Fibroblast of skin of right biceps (primary cell): ENCODE data around the gene LPCAT1.
"Not testable (repeated sequence)": the region's sequence is repeated elsewhere in the genome, so short reads cannot be mapped to it uniquely, and the experiment has no call there.

Experiments
- DNase-seq: peaks from one replicate; pipeline ENCODE4 v3.0.0-alpha.2; 2013

Gene LPCAT1

DNA sequence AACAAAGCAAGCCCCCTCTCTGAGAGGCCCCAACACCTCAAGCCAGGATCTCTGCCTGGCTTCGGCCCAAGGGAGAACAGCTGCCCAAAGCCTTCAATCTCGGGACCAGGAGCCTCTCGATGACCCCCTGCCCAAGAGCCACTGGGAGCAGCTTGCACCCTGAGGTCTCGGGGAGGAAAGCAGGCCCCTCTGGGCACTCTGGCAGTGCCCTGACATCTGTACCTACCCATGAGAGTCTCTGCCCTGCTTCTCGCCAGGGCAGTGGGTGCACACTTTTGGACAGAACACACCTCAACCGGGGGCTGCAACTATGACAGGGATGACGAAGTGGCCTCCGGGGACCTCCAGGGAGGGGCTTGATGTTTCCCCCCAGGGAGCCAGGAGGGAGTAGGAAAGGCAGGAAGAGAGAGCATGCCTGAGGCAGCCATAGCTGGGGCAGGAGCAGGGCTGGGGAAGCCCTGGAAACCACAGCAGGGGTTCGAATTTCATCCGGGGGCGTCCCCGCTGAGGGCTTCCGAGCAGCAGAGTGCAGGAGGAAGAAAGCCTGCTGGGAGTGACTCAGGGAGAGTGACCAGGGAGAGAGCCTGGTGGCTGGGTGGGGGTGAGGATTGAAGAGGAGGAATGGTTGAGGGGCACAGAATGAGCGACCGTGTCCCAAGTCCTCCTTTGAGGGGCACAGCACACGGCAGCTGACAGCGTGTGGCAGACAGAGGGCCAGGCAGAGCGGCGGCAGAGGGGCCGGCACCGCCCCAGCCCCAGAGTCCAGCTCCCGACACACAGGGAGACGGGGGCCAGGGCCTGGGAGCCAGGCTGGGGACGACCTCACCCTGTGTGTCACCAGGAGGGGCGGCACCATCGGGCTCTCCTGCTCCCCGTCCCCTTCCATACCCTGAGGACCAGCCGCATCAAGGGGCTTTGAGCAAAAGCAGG, 1.8 kb downstream of the LPCAT1 start:
- DNase-seq: peak; percentile 86

DNA sequence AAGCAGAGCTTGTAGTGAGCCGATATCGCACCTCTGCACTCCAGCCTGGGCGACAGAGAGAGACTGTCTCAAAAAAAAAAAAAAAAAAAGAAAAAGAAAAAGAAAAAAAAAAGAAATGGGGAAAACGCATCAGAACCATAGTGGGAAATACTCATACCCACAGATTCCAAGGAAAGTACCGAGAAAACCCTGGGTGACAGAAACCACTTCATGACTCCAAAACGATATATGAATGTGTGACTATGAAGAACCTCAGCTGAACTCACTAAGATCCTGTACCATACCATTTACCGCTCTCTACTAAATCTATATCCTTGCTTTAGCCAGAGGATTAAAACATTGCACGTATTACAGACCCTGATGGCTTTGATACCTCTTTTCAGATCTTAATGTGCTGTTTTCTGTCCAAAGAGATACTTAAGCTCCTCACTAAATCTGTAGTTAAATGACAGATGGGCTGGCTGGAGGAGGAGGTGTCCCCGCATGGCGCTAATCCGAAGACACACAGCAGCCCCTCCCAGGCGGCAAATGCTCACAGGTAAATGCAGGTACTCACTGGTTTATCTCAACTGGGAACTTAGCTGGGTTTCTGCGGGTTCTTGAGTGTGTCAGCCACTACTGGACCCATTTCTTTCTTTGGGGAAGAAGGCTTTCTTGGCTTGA, 2.8 kb downstream of the LPCAT1 start:
- DNase-seq: no peak

DNA sequence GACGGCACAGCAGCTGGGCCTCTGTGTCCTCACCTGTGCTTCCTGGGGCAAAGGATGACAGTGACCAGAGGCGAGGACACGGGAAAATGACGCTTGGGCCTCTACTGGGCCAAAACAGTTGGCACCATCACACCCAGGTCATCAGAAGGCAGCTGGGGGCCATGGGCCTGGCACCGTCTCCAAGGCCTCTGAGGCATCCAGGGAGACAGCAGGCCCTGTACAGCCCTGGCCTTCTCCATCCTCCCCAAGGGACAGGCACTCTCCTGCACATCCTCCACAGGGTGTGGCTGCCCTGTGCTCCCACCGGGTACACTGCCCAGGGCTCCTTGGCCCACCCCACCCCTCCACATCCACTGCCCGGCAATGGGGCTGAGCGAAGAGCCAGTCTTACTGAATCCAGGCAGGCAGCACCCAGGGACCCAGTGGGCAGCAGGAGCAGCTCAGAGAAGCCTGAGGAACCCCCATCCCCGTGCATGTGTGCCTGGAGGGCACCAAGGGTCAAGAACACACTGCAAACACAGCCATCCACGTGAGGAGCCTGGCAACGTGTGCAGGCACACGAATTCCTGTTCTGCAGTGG, 4.0 kb downstream of the LPCAT1 start:
- no peak for DNase-seq

DNA sequence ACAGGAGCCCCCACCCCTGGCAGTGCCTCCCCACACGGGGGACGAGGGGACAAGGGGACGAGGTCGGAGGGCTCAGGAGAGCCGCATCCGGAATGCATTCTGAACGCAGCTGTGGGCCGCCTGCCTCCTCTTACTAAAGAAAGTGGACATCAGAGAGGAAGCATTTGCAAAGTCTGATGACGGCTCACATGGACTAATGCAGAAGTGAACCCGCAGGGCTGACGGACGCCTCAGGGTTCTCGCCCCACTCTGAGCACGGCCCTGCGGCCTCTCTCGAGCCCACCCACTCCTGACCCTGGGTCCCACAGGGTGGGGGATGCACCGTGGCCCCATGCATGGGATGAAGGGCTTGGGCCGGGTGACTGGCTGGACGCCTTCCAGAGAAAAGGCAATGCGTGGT, 5.9 kb downstream of the LPCAT1 start:
- no peak for DNase-seq

DNA sequence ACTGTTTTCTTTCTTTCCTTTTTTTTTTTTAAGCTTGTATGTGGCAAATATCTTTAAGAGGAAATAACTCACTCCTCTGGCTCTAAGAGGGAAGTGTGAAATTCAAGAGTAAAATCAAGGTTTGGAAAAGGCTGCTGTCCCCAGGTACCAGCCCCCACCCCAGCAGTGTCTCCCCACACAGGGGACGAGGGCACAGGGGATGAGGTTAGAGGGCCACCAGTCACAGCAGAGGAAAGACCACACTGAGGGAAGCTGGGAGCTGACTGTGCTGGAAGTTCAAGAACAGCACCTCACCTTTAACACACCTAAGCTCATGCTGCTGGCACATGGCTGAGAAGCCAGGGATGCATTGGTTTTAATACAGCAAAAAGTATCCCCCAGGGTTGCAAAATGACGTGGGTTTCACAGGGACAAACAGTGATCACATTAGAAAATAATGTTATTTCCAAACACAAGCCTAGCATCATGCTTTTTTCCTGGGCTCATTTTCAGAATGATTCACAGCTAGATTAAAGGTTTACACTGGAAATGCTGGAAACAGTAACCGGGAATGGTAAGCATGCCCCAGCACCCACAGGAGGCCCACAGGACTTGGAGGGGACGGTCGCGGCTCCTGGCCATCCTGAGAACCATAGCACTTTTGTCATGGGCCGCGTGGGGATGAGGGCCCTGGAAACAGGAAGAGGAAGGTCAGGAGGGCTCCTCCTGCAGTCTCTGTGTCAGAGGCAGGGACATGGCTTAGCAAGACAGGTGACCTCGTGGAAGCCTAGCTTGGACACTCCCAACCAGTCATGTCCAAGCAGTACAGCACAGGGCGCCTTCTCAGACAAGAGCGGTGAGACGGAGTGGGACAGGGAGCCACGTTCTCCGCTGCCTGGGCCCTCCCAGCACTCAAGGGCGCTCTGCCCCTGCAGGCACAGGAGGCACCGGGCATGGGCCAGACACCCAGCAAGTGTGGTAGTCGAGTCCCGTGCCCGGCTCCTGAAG, 6.9 kb downstream of the LPCAT1 start:
- DNase-seq: peak; percentile 49

DNA sequence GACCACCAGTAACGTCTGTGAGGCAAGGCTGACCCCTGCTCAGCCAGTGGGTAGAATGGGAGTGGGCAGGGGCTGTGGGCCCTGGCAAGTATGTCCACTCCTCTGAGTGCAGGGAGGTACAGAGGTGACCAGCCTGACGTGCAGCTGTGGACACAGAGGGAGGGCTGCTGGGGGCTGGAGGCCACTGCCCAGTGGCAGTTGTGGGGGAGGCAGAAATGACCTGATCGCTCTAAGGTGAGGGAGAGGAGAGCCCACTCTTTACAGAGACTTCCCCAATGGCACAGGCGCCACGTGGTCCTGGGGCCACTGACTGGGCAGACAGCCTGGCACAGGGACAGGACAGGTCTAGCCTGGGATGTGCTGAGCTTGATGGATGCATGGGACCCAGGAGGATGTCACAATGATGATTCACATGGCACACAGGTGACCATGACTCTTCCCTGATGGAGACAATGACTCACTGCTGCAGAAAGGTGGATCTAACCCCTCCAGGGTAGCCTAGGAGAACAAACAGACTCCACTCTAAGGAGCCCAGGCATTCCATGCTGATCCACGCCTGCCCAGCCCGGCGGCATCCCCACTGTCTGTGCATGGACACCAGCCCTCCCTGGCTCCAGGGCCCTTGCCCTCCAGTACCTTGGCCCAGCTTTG, 7.7 kb downstream of the LPCAT1 start:
- DNase-seq: peak; percentile 30

DNA sequence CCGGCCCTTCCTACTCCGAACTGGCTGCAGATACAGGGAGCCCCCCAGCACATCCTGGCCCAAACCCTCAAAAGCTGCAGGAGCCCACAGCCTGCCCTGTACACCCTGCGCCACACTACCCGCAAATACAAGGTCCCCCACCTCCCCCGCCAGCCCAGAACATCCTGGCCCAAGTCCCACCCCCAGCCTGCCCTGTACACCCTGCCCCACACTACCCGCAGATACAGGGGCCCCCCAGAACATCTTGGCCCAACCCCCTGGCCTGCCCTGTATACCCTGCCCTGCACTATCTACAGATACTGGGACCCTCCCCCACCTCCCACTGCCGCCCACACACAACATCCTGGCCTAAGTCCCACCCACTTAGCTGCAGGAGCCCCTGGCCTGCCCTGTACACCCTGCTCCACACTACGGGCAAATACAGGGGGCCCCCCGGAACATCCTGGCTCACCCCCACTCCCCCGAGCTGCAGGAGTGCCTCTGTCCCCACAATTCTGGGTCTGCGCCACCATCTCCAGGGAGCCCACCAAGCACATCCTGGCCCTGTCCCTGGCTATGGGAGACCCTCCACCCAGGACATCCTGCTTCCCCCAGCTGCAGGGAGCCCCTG, 8.3 kb downstream of the LPCAT1 start:
- no peak for DNase-seq

DNA sequence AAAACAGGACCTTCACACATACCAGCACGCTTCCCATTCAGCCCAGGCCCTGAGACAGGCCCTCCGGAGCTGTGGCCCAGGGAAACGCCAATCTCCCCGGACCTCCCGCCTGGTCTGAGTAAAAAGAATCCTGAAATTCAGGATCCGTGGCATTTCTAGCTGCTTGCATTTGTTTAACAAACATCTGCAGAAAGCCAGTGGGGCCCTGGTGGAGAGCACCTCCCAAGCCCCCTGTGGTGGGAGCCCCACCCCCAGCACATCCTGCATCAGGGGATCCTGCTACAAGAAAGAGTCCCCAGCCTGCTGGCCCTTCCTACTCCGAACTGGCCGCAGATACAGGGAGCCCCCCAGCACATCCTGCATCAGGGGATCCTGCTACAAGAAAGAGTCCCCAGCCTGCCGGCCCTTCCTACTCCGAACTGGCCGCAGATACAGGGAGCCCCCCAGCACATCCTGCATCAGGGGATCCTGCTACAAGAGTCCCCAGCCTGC, 8.9 kb downstream of the LPCAT1 start:
- not testable (repeated sequence) for DNase-seq

DNA sequence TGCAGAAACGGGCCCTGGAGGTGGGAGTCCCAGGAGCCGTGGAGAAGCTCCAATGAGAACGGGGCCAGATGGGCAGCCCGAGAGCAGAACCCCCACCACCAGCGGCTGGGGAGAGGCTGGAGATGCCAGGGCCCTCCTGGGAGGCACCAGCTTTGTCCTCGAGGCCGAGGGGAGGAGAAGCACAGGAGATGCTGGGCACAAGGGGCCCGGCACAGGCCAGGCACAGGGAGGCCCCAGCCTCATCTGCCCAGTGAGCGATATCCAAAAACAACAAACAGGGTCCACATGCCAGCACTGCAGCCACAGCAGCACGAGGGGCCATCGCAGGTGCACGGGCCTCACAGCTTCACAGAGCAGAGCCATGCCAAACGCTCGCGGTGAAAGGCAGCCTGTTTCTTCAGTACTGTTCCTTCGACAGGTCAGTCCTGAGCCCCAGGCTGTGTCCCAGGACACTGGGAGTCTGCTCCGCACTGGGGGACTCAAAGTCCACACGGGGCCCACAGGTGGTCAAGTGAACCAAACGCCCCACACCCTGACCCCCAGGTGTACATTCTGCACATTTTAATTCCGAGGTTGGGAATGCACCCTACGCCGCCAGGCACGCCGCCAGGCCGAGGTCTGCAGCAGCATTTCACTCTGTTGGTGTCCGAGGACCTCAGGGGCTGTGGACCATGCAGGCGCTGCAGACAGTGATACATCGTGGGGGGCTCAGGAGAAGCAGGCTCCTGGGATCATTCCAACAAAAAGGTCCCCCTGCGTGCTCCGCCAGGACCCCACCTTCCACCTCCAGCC, 9.5 kb downstream of the LPCAT1 start:
- DNase-seq: no peak

DNA sequence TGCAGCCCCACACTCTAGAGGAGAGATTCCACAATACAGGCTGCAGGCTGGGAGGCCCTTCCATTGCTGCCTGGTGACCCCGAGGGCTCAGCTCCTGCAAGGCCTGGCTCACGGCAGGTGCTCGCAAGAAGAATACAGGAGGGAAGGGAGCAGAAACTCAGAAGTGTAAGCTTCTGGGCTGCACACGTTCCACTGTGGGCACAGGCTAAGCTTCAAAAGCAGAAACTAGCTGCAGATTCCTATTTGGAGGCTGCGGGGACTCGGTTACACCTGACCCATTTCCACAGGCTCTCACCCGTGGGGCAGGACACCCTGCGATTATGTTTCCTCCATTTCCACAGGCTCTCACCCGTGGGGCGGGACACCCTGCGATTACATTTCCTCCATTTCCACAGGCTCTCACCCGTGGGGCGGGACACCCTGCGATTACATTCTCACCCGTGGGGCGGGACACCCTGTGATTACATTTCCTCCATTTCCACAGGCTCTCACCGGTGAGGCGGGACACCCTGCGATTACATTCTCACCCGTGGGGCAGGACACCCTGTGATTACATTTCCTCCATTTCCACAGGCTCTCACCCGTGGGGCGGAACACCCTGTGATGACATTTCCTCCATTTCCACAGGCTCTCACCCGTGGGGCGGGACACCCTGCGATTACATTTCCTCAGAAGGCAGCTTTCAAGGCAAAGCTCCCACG, 10.3 kb downstream of the LPCAT1 start:
- no peak for DNase-seq

DNA sequence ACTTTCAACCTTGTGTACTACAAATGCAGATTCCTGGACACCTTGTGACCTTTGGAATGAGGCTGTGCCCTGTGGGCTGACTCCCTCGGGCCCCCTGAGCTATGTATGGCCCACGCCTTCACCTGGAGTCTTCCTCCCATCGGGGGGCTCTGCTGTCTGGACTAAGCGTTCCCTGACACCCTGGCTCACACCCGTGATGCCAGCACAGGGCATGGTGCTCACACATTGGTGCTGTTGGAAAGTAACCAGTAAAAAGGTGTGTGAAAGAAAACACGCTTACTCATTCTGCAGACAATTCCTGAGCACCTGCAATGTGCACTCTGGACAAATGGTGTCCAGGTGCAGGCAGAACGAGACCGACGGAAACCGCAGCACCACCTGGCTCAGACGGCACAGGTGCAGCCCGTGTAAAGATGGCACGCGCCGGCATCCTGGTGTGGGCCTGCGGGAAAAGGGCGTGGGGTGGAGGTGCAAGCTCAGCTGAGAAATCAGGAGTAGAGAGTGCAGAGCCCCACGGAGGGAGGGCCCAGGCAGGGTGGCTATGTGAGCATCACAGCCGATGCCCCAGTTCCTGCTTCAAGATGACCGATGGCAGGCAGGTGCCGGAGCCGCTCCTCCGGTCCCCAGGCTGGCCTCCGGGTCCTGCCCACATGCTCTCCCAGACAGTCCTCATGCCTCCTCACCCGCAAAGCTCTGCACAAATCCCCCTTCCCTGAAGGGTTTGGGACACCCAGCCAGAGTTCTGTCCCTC, 11.0 kb downstream of the LPCAT1 start:
- DNase-seq: no peak

DNA sequence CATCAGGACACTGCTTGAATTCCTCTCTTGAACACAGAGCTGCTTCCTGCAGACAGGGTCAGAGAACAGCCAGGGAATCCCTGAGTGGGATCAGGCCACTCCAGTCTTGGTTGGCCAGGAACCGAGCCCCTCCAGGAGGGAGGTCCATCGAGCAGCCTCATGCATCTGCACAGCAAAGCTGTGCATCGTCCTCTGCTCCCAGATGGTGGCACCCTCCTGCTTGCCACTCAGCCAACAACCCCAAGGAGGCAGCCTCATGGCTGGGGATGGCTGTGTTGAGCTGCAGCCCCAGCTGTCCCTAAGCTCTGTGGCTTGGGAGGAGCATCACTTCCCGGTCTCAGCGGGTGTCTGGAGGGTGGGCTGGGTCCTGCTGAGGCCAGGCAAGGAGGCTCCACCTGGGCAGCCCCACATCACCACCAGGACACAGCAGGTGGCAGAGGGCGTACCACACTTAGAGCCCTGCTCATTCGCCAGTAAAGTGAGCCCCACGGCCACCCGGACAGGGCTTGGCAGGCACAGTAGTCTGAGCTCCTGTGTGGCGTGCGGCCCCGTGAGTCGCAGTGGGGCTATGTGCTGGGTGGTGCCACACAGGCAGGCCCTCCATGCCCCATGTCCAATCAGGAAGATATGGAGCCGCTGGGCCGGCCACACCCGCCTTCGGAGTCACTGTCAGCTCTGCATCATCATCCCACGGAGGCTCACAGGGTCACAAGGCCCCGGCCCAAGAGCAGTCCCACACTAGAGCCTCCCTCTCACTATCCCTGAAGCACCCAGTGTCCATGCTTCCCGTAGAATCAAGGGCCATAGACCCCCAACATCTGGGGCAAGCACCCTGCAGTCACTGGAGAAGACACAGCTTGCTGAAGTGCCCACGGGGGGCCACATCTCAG, 11.9 kb downstream of the LPCAT1 start:
- peak; percentile 30 for DNase-seq

DNA sequence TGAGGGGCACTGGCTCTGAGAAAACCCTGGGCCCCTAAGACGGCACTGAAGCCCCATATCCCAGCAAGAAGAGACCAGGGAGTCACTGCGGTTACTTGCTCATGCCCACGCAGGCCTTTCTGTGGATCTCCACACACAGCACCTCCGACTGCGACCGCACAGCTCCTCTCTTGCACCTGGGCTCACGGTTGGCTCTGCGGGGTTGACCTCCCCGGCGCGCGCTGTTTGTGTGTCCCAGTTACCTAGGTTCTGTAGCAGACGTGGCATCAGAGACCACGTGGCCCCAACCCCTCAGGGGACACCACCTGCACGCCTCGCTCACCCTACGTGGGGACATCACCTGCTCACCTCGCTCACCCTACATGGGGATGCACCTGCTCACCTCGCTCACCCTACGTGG, 12.7 kb downstream of the LPCAT1 start:
- no peak for DNase-seq

DNA sequence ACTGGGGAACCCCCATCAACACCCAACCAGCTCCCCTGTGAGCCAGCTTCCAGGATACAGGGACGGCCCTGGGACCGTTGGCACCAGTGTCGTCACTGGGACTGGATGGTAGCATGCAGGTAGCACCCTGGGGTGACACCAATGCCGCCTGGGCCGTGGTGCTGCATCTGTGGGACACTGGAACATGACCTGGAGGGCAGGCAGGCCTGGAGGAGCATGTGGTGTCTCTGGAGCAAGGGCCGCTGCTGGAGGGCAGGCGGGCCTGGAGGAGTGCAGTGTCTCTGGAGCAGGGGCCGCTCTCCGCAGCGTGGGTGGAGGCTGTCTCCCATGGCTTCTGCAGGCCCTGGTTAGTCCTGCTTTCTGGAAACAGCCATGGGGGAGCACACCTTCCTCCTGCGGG, 13.1 kb downstream of the LPCAT1 start:
- no peak for DNase-seq

DNA sequence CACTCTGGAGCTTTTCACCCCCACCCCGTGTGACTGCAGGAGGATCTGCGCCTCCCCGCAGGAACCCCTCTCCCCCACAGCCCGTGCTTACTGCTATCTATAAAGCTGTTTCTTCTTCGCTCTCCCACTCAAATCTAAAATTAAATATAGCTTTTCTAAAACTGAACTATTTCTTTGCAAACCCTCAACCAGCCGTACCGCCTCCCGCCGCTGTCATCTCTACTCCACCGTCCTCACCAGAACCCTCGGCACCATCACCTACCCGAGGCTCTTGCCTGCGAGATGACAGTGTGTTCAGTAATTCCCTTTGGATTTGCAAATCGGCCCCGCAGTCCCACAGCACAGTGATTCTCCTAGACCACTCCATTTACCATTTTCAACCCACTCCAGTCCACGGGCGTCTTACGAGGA, 13.6 kb downstream of the LPCAT1 start:
- DNase-seq: no peak

DNA sequence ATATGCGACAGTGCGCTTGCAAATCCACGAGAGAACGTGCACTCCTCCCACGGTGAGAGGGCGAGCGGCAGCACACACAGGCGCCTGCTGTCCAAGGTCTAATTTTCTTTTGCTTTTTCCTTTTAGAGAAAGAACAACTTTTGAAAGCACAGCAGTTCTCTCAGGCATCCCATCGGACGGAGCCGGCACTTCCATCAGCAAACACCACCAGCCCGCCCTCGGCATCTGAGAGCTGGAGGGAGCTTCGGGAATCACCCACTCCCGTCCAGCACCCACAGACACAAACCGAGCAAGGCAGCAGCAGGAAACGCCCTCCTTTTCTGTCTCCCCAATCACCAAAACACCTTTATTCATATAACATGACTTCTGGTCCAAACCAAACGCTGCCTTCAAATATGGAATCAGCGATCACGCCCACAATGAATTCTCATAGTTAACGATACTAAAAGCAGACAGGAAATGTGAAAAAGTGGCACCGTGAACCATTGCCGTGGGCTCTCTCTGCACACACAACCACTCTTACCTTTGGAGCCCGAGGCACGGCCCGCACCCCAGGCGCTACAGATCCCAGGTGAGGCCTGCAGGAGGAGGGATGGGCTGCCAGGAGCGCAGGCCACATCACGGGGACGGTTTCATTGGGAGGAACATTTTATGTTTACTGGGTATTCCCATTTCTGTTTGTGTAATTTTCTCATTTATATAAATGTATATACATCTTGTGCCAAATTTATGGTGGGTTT, 14.2 kb downstream of the LPCAT1 start:
- DNase-seq: no peak

DNA sequence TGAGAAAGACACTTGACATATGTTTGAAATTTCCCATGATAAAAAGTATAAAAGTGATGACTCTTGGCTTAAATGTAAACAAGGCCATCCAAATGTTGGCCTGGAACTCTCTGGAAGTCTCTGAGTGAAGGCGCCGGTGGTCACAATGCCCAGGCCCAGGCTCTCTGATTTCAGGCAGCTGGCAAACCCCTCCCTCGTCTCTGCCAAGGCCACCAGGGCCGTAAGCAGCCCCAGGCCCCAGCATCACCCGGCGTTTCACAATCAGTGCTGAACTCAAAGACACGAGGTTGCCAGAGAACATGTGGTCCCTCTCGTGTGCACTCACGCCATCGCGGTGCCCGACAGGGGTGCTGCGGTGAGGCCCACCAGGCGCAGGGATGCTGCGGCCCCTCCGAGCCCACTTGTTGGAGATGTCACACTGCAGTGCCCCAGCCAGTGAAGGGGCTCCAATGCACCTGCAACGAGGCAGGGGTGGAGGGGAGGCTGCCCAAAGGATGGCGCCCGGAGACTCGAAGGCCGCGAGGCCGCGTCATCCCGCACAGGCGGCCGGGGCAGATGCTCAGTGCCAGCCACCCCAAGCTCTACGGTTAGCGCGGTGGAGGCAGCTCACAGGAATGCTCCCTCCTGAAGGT, 15.0 kb downstream of the LPCAT1 start:
- no peak for DNase-seq
